GM18519 (cell line): ENCODE measurements around the gene HOXA3.

ENCODE experiments used
- ATAC-seq: cut with Tn5 transposase; IDR thresholded peaks from one replicate; pipeline ENCODE4 v1.9.1; 2021; ENCODE audit warnings: mild to moderate bottlenecking, moderate library complexity; ENCODE audit not compliant: unreplicated experiment, low FRiP score

The HOXA3 gene

GRCh38 chr7:27157702-27158431, 5.5 kb upstream of the HOXA3 start:
- no peak for ATAC-seq

GRCh38 chr7:27156916-27157701, 4.7 kb upstream of the HOXA3 start:
- ATAC-seq = no peak

GRCh38 chr7:27156508-27156898, 4.1 kb upstream of the HOXA3 start, which contains the start of gene HOXA7:
Gene HOXA7, minus strand, starts transcription at chr7:27156675. Its CDS starts 130 bp downstream, at chr7:27156545.
- no peak for ATAC-seq

- no peak for ATAC-seq
Measured at GRCh38 chr7:27155816-27156507, 3.6 kb upstream of the HOXA3 start.

GRCh38 chr7:27154901-27155815, 2.8 kb upstream of the HOXA3 start:
- ATAC-seq = no peak

GRCh38 chr7:27154369-27154768, 2.0 kb upstream of the HOXA3 start:
- no peak for ATAC-seq

GRCh38 chr7:27153526-27153925, 1.1 kb upstream of the HOXA3 start:
- no peak for ATAC-seq

- ATAC-seq = no peak
Measured at GRCh38 chr7:27152816-27153442, 546 bp upstream of the HOXA3 start.

- ATAC-seq = no peak
Measured at GRCh38 chr7:27151341-27151930, 947 bp downstream of the HOXA3 start.

GRCh38 chr7:27150568-27151340, 1.6 kb downstream of the HOXA3 start:
- ATAC-seq = peak; percentile 64

GRCh38 chr7:27149842-27150567, 2.4 kb downstream of the HOXA3 start:
- no peak for ATAC-seq

- ATAC-seq = no peak
Measured at GRCh38 chr7:27148756-27149641, 3.4 kb downstream of the HOXA3 start.

- ATAC-seq = no peak
Measured at GRCh38 chr7:27148031-27148755, 4.2 kb downstream of the HOXA3 start.

GRCh38 chr7:27147199-27148030, 5.0 kb downstream of the HOXA3 start, which contains the start of gene HOXA6:
Gene HOXA6, minus strand, starts transcription at chr7:27147774. Its CDS starts 25 bp downstream, at chr7:27147749.
- no peak for ATAC-seq

GRCh38 chr7:27146491-27147198, 5.7 kb downstream of the HOXA3 start:
- no peak for ATAC-seq
